Ishikawa (cell line): Measurements from ENCODE around the gene SULT1A1.
"Not testable (repeated sequence)": the region's sequence is repeated elsewhere in the genome, so short reads cannot be mapped to it uniquely, and the experiment has no call there.

Experiments used
- CREB1 ChIP-seq: IDR thresholded peaks from 2 replicates; pipeline ENCODE4 v1.6.1; 2012; ENCODE audit warnings: low read depth
- EP300 ChIP-seq: IDR thresholded peaks from 2 replicates; pipeline ENCODE4 v1.6.1; 2012; ENCODE audit warnings: borderline replicate concordance
- FOXM1 ChIP-seq: IDR thresholded peaks from 2 replicates; pipeline ENCODE4 v1.6.1; 2012; ENCODE audit warnings: low read depth, borderline replicate concordance
- RAD21 ChIP-seq: IDR thresholded peaks from 2 replicates; pipeline ENCODE4 v1.6.1; 2012; ENCODE audit warnings: low read depth
- TAF1 ChIP-seq: IDR thresholded peaks from 2 replicates; pipeline ENCODE4 v1.6.1; 2012; ENCODE audit warnings: low read depth, mild to moderate bottlenecking
- TEAD4 ChIP-seq: IDR thresholded peaks from 2 replicates; pipeline ENCODE4 v1.6.1; 2012
- YY1 ChIP-seq: IDR thresholded peaks from 2 replicates; pipeline ENCODE4 v1.6.1; 2012; ENCODE audit warnings: low read depth
- TF ChIP-seq, protein P1 (sequence below): IDR thresholded peaks from 2 replicates; pipeline ENCODE4 v1.6.1; 2012; ENCODE audit warnings: low read depth, mild to moderate bottlenecking

DNA sequence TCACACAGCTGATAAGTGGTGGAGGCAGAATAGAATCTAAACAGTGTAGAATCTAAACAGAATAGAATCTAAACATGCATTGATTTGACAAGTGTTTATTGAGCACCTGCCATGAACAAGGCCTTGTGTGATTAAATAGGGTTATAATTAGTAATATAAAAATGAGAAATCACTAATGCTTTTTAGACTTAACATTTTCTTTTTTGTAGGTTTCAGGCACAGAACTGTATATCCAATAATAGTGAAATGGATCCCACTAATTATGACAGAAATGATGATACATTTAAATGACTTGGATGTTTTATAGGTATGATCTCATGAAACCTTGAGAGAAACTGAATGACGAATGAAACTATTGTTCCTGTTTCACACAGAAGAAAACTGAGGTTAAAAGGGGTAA is 27.9 kb upstream of the SULT1A1 start, which contains the start of gene NPIPB8:
- not testable (repeated sequence) for TF ChIP-seq RAD21, EP300, FOXM1, CREB1, TAF1, YY1, TEAD4
- TF ChIP-seq, protein P1, sequence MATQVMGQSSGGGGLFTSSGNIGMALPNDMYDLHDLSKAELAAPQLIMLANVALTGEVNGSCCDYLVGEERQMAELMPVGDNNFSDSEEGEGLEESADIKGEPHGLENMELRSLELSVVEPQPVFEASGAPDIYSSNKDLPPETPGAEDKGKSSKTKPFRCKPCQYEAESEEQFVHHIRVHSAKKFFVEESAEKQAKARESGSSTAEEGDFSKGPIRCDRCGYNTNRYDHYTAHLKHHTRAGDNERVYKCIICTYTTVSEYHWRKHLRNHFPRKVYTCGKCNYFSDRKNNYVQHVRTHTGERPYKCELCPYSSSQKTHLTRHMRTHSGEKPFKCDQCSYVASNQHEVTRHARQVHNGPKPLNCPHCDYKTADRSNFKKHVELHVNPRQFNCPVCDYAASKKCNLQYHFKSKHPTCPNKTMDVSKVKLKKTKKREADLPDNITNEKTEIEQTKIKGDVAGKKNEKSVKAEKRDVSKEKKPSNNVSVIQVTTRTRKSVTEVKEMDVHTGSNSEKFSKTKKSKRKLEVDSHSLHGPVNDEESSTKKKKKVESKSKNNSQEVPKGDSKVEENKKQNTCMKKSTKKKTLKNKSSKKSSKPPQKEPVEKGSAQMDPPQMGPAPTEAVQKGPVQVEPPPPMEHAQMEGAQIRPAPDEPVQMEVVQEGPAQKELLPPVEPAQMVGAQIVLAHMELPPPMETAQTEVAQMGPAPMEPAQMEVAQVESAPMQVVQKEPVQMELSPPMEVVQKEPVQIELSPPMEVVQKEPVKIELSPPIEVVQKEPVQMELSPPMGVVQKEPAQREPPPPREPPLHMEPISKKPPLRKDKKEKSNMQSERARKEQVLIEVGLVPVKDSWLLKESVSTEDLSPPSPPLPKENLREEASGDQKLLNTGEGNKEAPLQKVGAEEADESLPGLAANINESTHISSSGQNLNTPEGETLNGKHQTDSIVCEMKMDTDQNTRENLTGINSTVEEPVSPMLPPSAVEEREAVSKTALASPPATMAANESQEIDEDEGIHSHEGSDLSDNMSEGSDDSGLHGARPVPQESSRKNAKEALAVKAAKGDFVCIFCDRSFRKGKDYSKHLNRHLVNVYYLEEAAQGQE = not testable (repeated sequence)
